ENCODE measurements around the gene SMCHD1. TPM values are rescaled to one million over a fixed set of nuclear protein-coding genes. Genes with fewer than 3 reads are reported as not detected.
"Not testable (repeated sequence)": the region's sequence is repeated elsewhere in the genome, so short reads cannot be mapped to it uniquely, and the experiment has no call there.

Gene SMCHD1
- total RNA-seq, 6 experiments from 2014 or later: 13.9 to 31.0 (median 17.3) TPM

DNA sequence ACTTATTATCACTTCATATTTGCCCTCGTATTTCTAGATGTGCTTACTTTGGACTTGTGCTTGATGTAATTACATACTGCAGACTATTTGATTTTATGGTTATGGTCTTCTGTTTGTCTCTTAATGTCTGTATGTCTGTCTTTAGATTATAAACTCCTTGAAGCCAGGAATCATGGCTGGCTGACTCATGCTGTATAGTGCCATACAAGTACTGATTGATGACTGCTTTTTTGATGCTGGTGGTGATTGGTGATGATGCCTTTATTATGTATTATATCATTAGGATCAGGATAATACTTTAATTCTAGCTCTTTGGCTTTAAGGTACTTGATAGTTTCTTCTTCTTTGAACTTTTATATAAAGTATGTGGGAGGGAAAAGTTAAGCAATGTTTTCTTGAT is 17.3 kb downstream of the SMCHD1 start:
- TF ChIP-seq, protein P1, sequence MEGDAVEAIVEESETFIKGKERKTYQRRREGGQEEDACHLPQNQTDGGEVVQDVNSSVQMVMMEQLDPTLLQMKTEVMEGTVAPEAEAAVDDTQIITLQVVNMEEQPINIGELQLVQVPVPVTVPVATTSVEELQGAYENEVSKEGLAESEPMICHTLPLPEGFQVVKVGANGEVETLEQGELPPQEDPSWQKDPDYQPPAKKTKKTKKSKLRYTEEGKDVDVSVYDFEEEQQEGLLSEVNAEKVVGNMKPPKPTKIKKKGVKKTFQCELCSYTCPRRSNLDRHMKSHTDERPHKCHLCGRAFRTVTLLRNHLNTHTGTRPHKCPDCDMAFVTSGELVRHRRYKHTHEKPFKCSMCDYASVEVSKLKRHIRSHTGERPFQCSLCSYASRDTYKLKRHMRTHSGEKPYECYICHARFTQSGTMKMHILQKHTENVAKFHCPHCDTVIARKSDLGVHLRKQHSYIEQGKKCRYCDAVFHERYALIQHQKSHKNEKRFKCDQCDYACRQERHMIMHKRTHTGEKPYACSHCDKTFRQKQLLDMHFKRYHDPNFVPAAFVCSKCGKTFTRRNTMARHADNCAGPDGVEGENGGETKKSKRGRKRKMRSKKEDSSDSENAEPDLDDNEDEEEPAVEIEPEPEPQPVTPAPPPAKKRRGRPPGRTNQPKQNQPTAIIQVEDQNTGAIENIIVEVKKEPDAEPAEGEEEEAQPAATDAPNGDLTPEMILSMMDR (IDR thresholded peaks at IDR 0.05): no peak
- intact Hi-C loops (cut with DNase I): no loop called here
- 69% methylated on average over 1 of the region's 1 CpG for WGBS (ENCODE audit: insufficient coverage, low coverage, low lambda C conversion rate, missing lambda C conversion rate)

DNA sequence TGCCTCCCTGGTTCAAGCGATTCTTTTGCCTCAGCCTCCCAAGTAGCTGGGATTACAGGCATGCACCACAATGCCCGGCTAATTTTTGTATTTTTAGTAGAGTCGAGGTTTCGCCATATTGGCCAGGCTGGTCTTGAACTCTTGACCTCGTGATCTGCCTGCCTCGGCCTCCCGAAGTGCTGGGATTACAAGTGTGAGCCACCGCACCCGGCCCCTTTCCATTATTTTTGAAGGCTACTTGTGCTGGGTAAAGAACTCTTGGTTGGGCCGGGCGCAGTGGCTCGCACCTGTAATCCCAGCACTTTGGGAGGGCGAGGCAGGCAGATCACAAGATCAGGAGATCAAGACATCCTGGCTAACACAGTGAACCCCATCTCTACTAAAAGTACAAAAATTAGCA is 23.4 kb downstream of the SMCHD1 start:
- H3K4me3 ChIP-seq; H3K27ac ChIP-seq; H3K27me3 ChIP-seq; H3K4me1 ChIP-seq; H3K9me3 ChIP-seq; ATAC-seq; DNase-seq; intact Hi-C loops (cut with DNase I): not testable (repeated sequence)
- H3K36me3 ChIP-seq: peaks cover 0 to 11% (median 4%) of the 10 kb centered on the region in 4 donors
- WGBS (ENCODE audit: insufficient coverage, low coverage, low lambda C conversion rate, missing lambda C conversion rate): 93% methylated on average over 6 of the region's 13 CpGs

More for the DNA sequence above, 17.3 kb downstream of the SMCHD1 start:
- DNase-seq: no peak
- H3K27me3 ChIP-seq: no peaks in the 10 kb centered on the region
- no peak for ATAC-seq
- no peaks in the 10 kb centered on the region for H3K9me3 ChIP-seq
- no peak overlapping the region for H3K4me3 ChIP-seq
- H3K4me1 ChIP-seq: no peaks in the 10 kb centered on the region
- peaks cover 0 to 31% (median 16%) of the 10 kb centered on the region in 4 donors for H3K36me3 ChIP-seq
- no peak overlapping the region for H3K27ac ChIP-seq

GRCh38 chr18:2680216-2680792 is 24.8 kb downstream of the SMCHD1 start:
- TF ChIP-seq POLR2A (IDR thresholded peaks at IDR 0.05): no peak
- TF ChIP-seq, protein P1 (IDR thresholded peaks at IDR 0.05): no peak
- H3K27me3 ChIP-seq: no peaks in the 10 kb centered on the region
- ATAC-seq (no peak), DNase-seq (no peak)
- no peaks in the 10 kb centered on the region for H3K4me1 ChIP-seq
- H3K4me3 ChIP-seq: no peak overlapping the region
- intact Hi-C loops (cut with DNase I): no loop called here
- no peaks in the 10 kb centered on the region for H3K9me3 ChIP-seq
- H3K36me3 ChIP-seq: peaks cover 0 to 6% (median 2%) of the 10 kb centered on the region in 4 donors
- WGBS (ENCODE audit: insufficient coverage, low coverage, low lambda C conversion rate, missing lambda C conversion rate): 90% methylated on average over 2 of the region's 2 CpGs
- no peak overlapping the region for H3K27ac ChIP-seq

DNA sequence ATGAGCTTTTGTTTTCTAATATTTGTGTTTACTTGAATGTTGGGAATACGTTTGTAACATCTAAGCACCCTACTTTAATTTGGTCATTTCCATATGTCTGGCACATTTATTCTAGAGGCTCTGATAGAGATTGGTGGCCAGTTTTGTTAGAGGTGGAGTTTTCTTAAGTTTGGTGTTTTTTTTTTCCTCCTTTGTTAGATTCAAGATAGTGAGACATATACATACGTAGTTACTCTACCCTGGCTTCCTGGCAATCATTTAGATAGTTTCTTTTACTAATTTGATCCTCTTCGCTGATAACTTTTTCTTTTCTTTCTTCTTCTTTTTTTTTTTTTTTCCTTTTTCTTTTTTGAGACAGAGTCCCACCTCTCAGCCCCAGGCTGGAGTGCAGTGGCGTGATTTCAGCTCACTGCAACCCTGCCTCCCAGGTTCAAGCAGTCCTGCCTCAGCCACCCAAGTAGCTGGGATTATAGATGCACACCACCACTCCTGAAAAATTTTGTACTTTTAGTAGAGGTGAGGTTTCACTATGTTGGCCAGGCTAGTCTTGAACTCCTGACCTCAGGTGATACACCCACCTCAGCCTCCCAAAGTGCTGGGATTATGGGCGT is 26.6 kb downstream of the SMCHD1 start:
- TF ChIP-seq, protein P1 (IDR thresholded peaks at IDR 0.05): no peak
- TF ChIP-seq POLR2A (IDR thresholded peaks at IDR 0.05): no peak
- intact Hi-C loops (cut with DNase I): no loop called here
- no peaks in the 10 kb centered on the region for H3K27me3 ChIP-seq
- H3K27ac ChIP-seq: no peak overlapping the region
- no peak for ATAC-seq
- no peak for DNase-seq
- H3K36me3 ChIP-seq: peaks cover 0 to 6% (median 0%) of the 10 kb centered on the region in 4 donors
- H3K4me1 ChIP-seq: no peaks in the 10 kb centered on the region
- H3K9me3 ChIP-seq: no peaks in the 10 kb centered on the region
- no peak overlapping the region for H3K4me3 ChIP-seq
- WGBS (ENCODE audit: insufficient coverage, low coverage, low lambda C conversion rate, missing lambda C conversion rate): 96% methylated on average over 5 of the region's 5 CpGs

DNA sequence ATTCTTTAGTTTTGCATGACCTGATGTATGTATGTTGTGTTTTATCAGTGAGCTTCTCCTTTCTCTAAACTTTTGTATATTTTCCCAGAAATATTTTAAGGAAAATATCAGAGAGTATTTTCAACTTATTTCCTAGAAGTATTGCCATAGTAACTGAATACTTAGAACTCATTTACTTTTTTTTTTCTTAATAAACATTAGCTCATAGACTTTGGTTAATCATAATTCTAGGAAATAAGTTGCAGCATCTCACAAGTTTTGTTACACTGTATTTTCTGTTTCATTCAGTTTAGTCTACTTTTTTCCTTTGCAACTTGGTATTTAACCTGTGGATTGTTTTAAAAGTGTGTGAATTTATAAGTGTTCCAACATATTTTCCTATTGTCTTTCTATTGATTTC is 27.5 kb downstream of the SMCHD1 start:
- H3K4me1 ChIP-seq: no peaks in the 10 kb centered on the region
- ATAC-seq (no peak), DNase-seq (no peak)
- H3K4me3 ChIP-seq: no peak overlapping the region
- intact Hi-C loops (cut with DNase I): no loop called here
- no peak overlapping the region for H3K27ac ChIP-seq
- TF ChIP-seq POLR2A (IDR thresholded peaks at IDR 0.05): no peak
- TF ChIP-seq, protein P1 (IDR thresholded peaks at IDR 0.05): no peak
- H3K9me3 ChIP-seq: no peaks in the 10 kb centered on the region
- H3K36me3 ChIP-seq: peaks cover 0 to 6% (median 0%) of the 10 kb centered on the region in 4 donors
- H3K27me3 ChIP-seq: no peaks in the 10 kb centered on the region

Data from right lobe of liver (tissue), 6 donors.